ENCODE results near the gene NDUFAF8. TPM values are rescaled to one million over a fixed set of nuclear protein-coding genes. Genes with fewer than 3 reads are reported as not detected.

Gene NDUFAF8
- total and polyA plus RNA-seq, 9 donors = 36.3 to 69.7 (median 53.4) TPM

DNA sequence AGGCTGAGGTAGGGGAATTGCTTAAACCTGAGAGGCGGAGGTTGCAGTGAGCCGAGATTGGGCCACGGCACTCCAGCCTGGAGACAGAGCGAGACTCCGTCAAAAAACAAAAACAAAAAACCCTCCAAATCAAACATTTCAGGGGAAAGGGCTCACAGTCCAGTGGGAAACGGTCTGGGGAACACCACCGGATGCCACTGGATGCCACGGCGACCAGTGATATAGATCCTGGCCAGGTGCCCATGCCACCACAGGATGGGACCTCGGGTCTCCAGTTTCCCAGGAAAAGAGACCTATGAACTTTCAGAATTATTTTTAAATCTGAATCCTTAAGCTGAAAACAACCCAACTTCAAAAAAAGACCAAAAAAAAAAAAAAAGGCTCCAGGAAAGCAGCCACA lies 28.7 kb upstream of the NDUFAF8 start:
- H3K4me1 ChIP-seq (ENCODE audit: control insufficient read depth, insufficient read depth, low read length) = peaks cover 3% of the 10 kb centered on the region
- WGBS (ENCODE audit: insufficient coverage) = 100% methylated on average over 6 of the region's 10 CpGs
- no peaks in the 10 kb centered on the region for H3K9me3 ChIP-seq (replicated peaks; ENCODE audit: control insufficient read depth, low read depth, low read length)
- no peaks in the 10 kb centered on the region for H3K27me3 ChIP-seq (ENCODE audit: control insufficient read depth, insufficient read depth, low read length)
- H3K27ac ChIP-seq (ENCODE audit: low read length) = no peak overlapping the region
- no peak for DNase-seq
- peaks cover 18% of the 10 kb centered on the region for H3K36me3 ChIP-seq (ENCODE audit: control insufficient read depth, insufficient read depth, low read length)
- H3K4me3 ChIP-seq (ENCODE audit: low read length) = no peak overlapping the region

DNA sequence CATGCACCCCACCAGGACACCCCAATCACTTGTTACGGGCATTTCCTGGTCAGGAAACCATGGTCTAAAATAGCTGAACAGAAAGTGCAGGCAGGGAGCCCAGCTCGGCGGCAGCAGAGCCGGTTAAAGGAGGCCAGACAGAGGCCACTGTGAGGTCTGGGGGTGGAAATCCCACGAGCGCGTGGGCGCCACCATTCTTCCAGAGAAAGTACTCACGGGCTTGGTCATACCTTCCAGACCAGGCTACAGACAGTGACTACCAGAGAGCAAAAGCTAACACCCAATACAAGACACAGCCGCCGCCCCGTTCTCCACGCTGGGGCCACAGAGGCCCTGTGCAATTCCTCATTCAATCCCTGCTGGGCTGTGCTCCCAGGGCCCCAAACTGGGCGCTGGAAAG lies 28.2 kb upstream of the NDUFAF8 start:
- Histone ChIP-seq H3K4me3 (ENCODE audit: low read length) (no peak overlapping the region), H3K4me1 (ENCODE audit: control insufficient read depth, insufficient read depth, low read length) (peaks cover 3% of the 10 kb centered on the region), H3K27me3 (ENCODE audit: control insufficient read depth, insufficient read depth, low read length) (no peaks in the 10 kb centered on the region), H3K36me3 (ENCODE audit: control insufficient read depth, insufficient read depth, low read length) (peaks cover 18% of the 10 kb centered on the region), H3K9me3 (replicated peaks; ENCODE audit: control insufficient read depth, low read depth, low read length) (no peaks in the 10 kb centered on the region), H3K27ac (ENCODE audit: low read length) (no peak overlapping the region)
- WGBS (ENCODE audit: insufficient coverage) = 38% methylated on average over 9 of the region's 14 CpGs
- DNase-seq = no peak

DNA sequence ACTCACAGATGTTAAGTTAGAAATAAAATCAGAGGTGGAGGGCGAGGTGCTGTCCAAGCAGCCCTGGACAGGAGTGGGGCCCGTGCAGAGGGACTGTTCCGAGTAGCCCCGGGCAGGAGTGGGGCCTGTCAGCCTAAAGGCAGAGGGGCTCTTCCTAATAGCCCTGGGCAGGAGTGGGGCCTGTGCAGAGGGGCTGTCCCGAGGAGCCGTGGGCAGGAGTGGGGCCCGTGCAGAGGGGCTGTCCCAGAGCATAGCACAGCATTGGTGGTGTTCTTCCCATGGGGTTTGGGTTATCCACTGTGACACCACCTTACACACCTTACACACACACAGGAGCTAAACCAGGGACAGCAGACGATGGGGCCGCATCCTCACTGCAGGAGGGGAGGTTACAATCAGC lies 26.8 kb upstream of the NDUFAF8 start:
- no peak for DNase-seq
- no peaks in the 10 kb centered on the region for H3K9me3 ChIP-seq (replicated peaks; ENCODE audit: control insufficient read depth, low read depth, low read length)
- H3K4me1 ChIP-seq (ENCODE audit: control insufficient read depth, insufficient read depth, low read length) = peaks cover 9% of the 10 kb centered on the region
- WGBS (ENCODE audit: insufficient coverage) = 73% methylated on average over 4 of the region's 9 CpGs
- H3K27ac ChIP-seq (ENCODE audit: low read length) = no peak overlapping the region
- no peak overlapping the region for H3K4me3 ChIP-seq (ENCODE audit: low read length)
- no peaks in the 10 kb centered on the region for H3K27me3 ChIP-seq (ENCODE audit: control insufficient read depth, insufficient read depth, low read length)
- H3K36me3 ChIP-seq (ENCODE audit: control insufficient read depth, insufficient read depth, low read length) = peaks cover 15% of the 10 kb centered on the region

DNA sequence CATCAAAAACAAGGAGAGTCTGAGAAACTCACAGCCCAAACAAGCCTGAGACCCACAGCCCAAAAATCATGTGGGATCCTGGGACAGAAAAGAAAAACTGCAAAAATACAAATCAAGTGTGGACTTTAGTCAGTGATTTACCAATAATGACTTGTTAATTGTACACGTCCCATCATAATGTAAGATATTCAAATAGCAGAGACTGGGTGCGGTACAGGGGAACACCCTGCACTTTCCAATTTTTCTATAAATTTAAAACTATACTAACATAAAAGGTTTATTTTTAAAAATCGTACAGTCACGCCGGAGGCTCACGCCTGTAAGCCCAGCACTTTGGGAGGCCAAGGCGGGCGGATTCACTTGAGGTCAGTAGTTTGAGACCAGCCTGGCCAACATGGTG lies 25.1 kb upstream of the NDUFAF8 start:
- Histone ChIP-seq H3K36me3 (ENCODE audit: control insufficient read depth, insufficient read depth, low read length) (peaks cover 10% of the 10 kb centered on the region), H3K27me3 (ENCODE audit: control insufficient read depth, insufficient read depth, low read length) (no peaks in the 10 kb centered on the region), H3K27ac (ENCODE audit: low read length) (no peak overlapping the region), H3K4me3 (ENCODE audit: low read length) (no peak overlapping the region), H3K9me3 (replicated peaks; ENCODE audit: control insufficient read depth, low read depth, low read length) (no peaks in the 10 kb centered on the region), H3K4me1 (ENCODE audit: control insufficient read depth, insufficient read depth, low read length) (peaks cover 16% of the 10 kb centered on the region)
- WGBS (ENCODE audit: insufficient coverage) = no CpG with 5 or more reads among the region's 8 CpGs
- no peak for DNase-seq

GRCh38 chr17:81217491-81217890 lies 21.6 kb upstream of the NDUFAF8 start:
- Histone ChIP-seq H3K4me3 (ENCODE audit: low read length) (no peak overlapping the region), H3K4me1 (ENCODE audit: control insufficient read depth, insufficient read depth, low read length) (peaks cover 27% of the 10 kb centered on the region), H3K9me3 (replicated peaks; ENCODE audit: control insufficient read depth, low read depth, low read length) (no peaks in the 10 kb centered on the region), H3K27ac (ENCODE audit: low read length) (peak overlapping the region; percentile 82), H3K36me3 (ENCODE audit: control insufficient read depth, insufficient read depth, low read length) (peaks cover 14% of the 10 kb centered on the region), H3K27me3 (ENCODE audit: control insufficient read depth, insufficient read depth, low read length) (no peaks in the 10 kb centered on the region)
- peak; percentile 69 for DNase-seq
- WGBS (ENCODE audit: insufficient coverage) = 73% methylated on average over 14 of the region's 18 CpGs

DNA sequence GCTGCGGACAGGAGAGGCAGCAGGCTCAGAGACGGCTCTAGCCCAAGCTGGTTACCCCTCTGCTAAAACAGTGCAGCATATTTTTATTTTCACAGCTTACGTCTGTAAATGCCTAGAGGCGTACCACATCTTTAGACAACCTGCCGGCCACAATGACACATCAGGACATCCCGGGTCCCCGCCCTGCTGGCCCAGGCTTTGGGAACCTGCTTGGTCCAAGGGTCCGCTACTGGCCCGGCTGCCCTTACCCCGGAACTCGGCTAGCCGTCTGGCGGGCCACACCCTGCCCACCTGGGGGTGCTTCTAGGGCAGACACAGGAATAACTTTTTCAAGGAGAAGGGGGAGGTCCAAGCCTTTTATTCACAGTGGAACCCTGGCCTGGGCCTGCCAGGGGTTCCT lies 20.7 kb upstream of the NDUFAF8 start:
- H3K36me3 ChIP-seq (ENCODE audit: control insufficient read depth, insufficient read depth, low read length) = peaks cover 14% of the 10 kb centered on the region
- no peak overlapping the region for H3K27ac ChIP-seq (ENCODE audit: low read length)
- WGBS (ENCODE audit: insufficient coverage) = 89% methylated on average over 13 of the region's 13 CpGs
- H3K4me1 ChIP-seq (ENCODE audit: control insufficient read depth, insufficient read depth, low read length) = peaks cover 30% of the 10 kb centered on the region
- no peak for DNase-seq
- no peaks in the 10 kb centered on the region for H3K9me3 ChIP-seq (replicated peaks; ENCODE audit: control insufficient read depth, low read depth, low read length)
- H3K27me3 ChIP-seq (ENCODE audit: control insufficient read depth, insufficient read depth, low read length) = peaks cover 1% of the 10 kb centered on the region
- H3K4me3 ChIP-seq (ENCODE audit: low read length) = no peak overlapping the region

DNA sequence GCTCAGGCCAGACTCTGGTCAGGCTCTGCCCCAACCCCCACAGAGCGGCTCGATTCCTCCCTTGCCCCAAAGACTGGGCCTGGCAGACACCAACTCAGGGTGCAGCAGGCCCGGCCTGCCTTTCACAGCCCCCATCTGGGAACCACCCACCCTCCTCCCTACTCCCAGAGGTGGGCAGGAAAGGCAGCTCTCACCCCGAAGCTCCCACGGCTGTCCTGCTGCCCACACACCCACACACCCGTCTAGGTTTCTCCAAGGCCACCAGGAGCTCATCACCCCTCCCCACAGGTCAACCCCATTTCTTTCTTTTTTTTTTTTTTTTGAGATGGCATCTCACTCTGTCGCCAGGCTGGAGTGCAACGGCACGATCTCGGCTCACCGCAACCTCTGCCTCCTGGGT lies 20.1 kb upstream of the NDUFAF8 start:
- H3K4me1 ChIP-seq (ENCODE audit: control insufficient read depth, insufficient read depth, low read length) = peaks cover 31% of the 10 kb centered on the region
- H3K36me3 ChIP-seq (ENCODE audit: control insufficient read depth, insufficient read depth, low read length) = peaks cover 14% of the 10 kb centered on the region
- peaks cover 2% of the 10 kb centered on the region for H3K27me3 ChIP-seq (ENCODE audit: control insufficient read depth, insufficient read depth, low read length)
- no peak for DNase-seq
- H3K27ac ChIP-seq (ENCODE audit: low read length) = no peak overlapping the region
- no peaks in the 10 kb centered on the region for H3K9me3 ChIP-seq (replicated peaks; ENCODE audit: control insufficient read depth, low read depth, low read length)
- 91% methylated on average over 8 of the region's 11 CpGs for WGBS (ENCODE audit: insufficient coverage)
- no peak overlapping the region for H3K4me3 ChIP-seq (ENCODE audit: low read length)

DNA sequence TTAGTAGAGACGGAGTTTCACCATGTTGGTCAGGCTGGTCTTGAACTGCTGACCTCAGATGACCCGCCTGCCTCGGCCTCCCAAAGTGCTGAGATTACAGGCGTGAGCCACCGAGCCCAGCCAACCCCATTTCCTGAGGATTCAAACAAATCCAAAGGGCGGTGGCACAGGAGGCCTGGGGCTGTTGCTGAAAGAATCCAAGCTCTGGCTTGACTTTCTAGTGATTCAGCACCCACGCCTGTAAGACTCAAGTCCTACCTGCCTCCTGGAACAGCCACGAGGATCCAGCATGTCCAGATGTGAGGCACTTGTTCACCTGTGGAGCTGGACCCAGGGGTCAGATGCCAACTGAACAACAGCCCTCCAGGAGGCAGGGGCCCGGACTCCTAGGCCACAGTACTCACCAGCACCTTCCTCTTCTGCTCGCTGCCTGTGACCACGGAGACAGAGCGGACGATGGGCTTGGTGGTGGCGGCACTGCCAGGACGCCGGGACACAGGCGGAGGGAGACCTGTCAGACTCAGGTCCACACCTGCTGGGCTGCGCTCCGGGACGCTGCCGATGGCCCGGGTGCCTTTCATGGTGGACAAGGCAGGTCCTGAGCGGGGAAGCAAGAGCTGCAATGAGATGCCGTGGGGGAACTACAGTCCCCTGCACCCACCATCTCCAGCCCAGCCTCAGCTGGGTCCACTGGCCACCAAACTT lies 19.5 kb upstream of the NDUFAF8 start:
- Histone ChIP-seq H3K27ac (ENCODE audit: low read length) (no peak overlapping the region), H3K4me1 (ENCODE audit: control insufficient read depth, insufficient read depth, low read length) (peaks cover 31% of the 10 kb centered on the region), H3K4me3 (ENCODE audit: low read length) (no peak overlapping the region), H3K36me3 (ENCODE audit: control insufficient read depth, insufficient read depth, low read length) (peaks cover 14% of the 10 kb centered on the region), H3K27me3 (ENCODE audit: control insufficient read depth, insufficient read depth, low read length) (peaks cover 2% of the 10 kb centered on the region), H3K9me3 (replicated peaks; ENCODE audit: control insufficient read depth, low read depth, low read length) (no peaks in the 10 kb centered on the region)
- DNase-seq = no peak
- WGBS (ENCODE audit: insufficient coverage) = 95% methylated on average over 22 of the region's 24 CpGs

DNA sequence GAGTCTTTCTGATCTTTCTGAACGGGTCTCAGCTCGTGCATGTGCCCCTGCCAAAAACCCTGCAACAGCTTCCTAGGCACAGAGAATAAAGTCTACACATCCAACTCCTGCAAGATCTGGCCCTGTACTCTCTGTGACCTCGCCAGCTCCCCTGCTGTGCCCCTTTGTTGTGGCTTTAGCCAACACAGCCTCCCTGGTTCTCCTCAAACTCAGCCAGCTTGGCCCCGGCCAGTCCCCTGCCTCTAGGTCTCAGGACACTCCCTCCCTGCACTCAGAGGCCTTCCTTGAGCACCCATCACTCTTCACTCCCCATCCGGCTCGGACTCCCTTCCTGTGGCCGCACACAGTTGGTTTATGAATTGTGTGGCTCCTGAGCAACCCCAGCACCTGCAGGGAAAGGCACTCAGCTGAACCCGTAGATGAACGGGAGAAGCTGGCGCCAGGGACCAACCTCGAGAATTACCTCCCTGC lies 17.7 kb upstream of the NDUFAF8 start:
- H3K4me3 ChIP-seq (ENCODE audit: low read length) = no peak overlapping the region
- no peak for DNase-seq

GRCh38 chr17:81221842-81222619 lies 17.1 kb upstream of the NDUFAF8 start:
- H3K27ac ChIP-seq (ENCODE audit: low read length) = no peak overlapping the region
- peaks cover 29% of the 10 kb centered on the region for H3K4me1 ChIP-seq (ENCODE audit: control insufficient read depth, insufficient read depth, low read length)
- 12% methylated on average over 19 of the region's 24 CpGs for WGBS (ENCODE audit: insufficient coverage)
- no peak for DNase-seq
- H3K9me3 ChIP-seq (replicated peaks; ENCODE audit: control insufficient read depth, low read depth, low read length) = peaks cover 3% of the 10 kb centered on the region
- peaks cover 2% of the 10 kb centered on the region for H3K27me3 ChIP-seq (ENCODE audit: control insufficient read depth, insufficient read depth, low read length)
- peak overlapping the region; percentile 64 for H3K4me3 ChIP-seq (ENCODE audit: low read length)
- peaks cover 11% of the 10 kb centered on the region for H3K36me3 ChIP-seq (ENCODE audit: control insufficient read depth, insufficient read depth, low read length)

More for the DNA sequence above, 17.7 kb upstream of the NDUFAF8 start:
- H3K9me3 ChIP-seq (replicated peaks; ENCODE audit: control insufficient read depth, low read depth, low read length) = no peaks in the 10 kb centered on the region
- H3K4me1 ChIP-seq (ENCODE audit: control insufficient read depth, insufficient read depth, low read length) = peaks cover 31% of the 10 kb centered on the region
- H3K27me3 ChIP-seq (ENCODE audit: control insufficient read depth, insufficient read depth, low read length) = peaks cover 2% of the 10 kb centered on the region
- no peak overlapping the region for H3K27ac ChIP-seq (ENCODE audit: low read length)
- 65% methylated on average over 8 of the region's 11 CpGs for WGBS (ENCODE audit: insufficient coverage)
- peaks cover 12% of the 10 kb centered on the region for H3K36me3 ChIP-seq (ENCODE audit: control insufficient read depth, insufficient read depth, low read length)
